ENCODE measurements around the gene MTHFD1L.
"Not testable (repeated sequence)": the region's sequence is repeated elsewhere in the genome, so short reads cannot be mapped to it uniquely, and the experiment has no call there.

The MTHFD1L gene

GRCh38 chr6:151071295-151071694 is 205.8 kb downstream of the MTHFD1L start:
- Mint-ChIP-seq H3K36me3 (peaks cover 22% of the 10 kb centered on the region), H3K4me3 (no peak overlapping the region), H3K9me3 (no peaks in the 10 kb centered on the region), H3K4me1 (no peaks in the 10 kb centered on the region), H3K27ac (no peak overlapping the region)
- no peak for ATAC-seq
- DNase-seq (ENCODE audit: low spot score in 2 of 2): no peak

- ATAC-seq (no peak), DNase-seq (ENCODE audit: low spot score in 2 of 2) (no peak)
- Mint-ChIP-seq H3K9me3 (no peaks in the 10 kb centered on the region), H3K36me3 (peaks cover 22% of the 10 kb centered on the region), H3K4me1 (no peaks in the 10 kb centered on the region), H3K27ac (no peak overlapping the region), H3K4me3 (no peak overlapping the region)
Observed at GRCh38 chr6:151073146-151073545, 207.6 kb downstream of the MTHFD1L start.

- ATAC-seq: no peak
- Mint-ChIP-seq H3K4me1 (no peaks in the 10 kb centered on the region), H3K9me3 (no peaks in the 10 kb centered on the region), H3K27ac (no peak overlapping the region), H3K4me3 (no peak overlapping the region), H3K36me3 (peaks cover 19% of the 10 kb centered on the region)
- DNase-seq (ENCODE audit: low spot score in 2 of 2): no peak
Observed at GRCh38 chr6:151073701-151074100, 208.2 kb downstream of the MTHFD1L start.

- no peaks in the 10 kb centered on the region for H3K4me1 Mint-ChIP-seq
- H3K27ac Mint-ChIP-seq: no peak overlapping the region
- no peak overlapping the region for H3K4me3 Mint-ChIP-seq
- H3K9me3 Mint-ChIP-seq: no peaks in the 10 kb centered on the region
- no peak for ATAC-seq
- DNase-seq (ENCODE audit: low spot score in 2 of 2): no peak
- peaks cover 18% of the 10 kb centered on the region for H3K36me3 Mint-ChIP-seq
Observed at GRCh38 chr6:151075005-151075404, 209.5 kb downstream of the MTHFD1L start.

- peaks cover 18% of the 10 kb centered on the region for H3K36me3 Mint-ChIP-seq
- DNase-seq (ENCODE audit: low spot score in 2 of 2) (no peak), ATAC-seq (no peak)
- H3K4me3 Mint-ChIP-seq: no peak overlapping the region
- no peaks in the 10 kb centered on the region for H3K4me1 Mint-ChIP-seq
- no peak overlapping the region for H3K27ac Mint-ChIP-seq
- H3K9me3 Mint-ChIP-seq: no peaks in the 10 kb centered on the region
Observed at GRCh38 chr6:151075527-151075926, 210.0 kb downstream of the MTHFD1L start.

- H3K4me1 Mint-ChIP-seq: no peaks in the 10 kb centered on the region
- peaks cover 18% of the 10 kb centered on the region for H3K36me3 Mint-ChIP-seq
- no peak overlapping the region for H3K4me3 Mint-ChIP-seq
- no peak overlapping the region for H3K27ac Mint-ChIP-seq
- DNase-seq (ENCODE audit: low spot score in 2 of 2) (no peak), ATAC-seq (no peak)
- no peaks in the 10 kb centered on the region for H3K9me3 Mint-ChIP-seq
Observed at GRCh38 chr6:151075930-151076555, 210.5 kb downstream of the MTHFD1L start.

GRCh38 chr6:151078655-151079054 is 213.2 kb downstream of the MTHFD1L start:
- no peak overlapping the region for H3K27ac Mint-ChIP-seq
- DNase-seq (ENCODE audit: low spot score in 2 of 2) (no peak), ATAC-seq (no peak)
- H3K4me1 Mint-ChIP-seq: no peaks in the 10 kb centered on the region
- no peak overlapping the region for H3K4me3 Mint-ChIP-seq
- peaks cover 9% of the 10 kb centered on the region for H3K36me3 Mint-ChIP-seq
- no peaks in the 10 kb centered on the region for H3K9me3 Mint-ChIP-seq

GRCh38 chr6:151081656-151082055 is 216.2 kb downstream of the MTHFD1L start:
- H3K9me3 Mint-ChIP-seq: no peaks in the 10 kb centered on the region
- no peak overlapping the region for H3K27ac Mint-ChIP-seq
- H3K4me1 Mint-ChIP-seq: no peaks in the 10 kb centered on the region
- ATAC-seq (no peak), DNase-seq (ENCODE audit: low spot score in 2 of 2) (no peak)
- H3K36me3 Mint-ChIP-seq: peaks cover 6% of the 10 kb centered on the region
- no peak overlapping the region for H3K4me3 Mint-ChIP-seq

- ATAC-seq (no peak), DNase-seq (ENCODE audit: low spot score in 2 of 2) (no peak)
- Mint-ChIP-seq H3K36me3 (peaks cover 6% of the 10 kb centered on the region), H3K9me3 (no peaks in the 10 kb centered on the region), H3K4me3 (no peak overlapping the region), H3K27ac (no peak overlapping the region), H3K4me1 (no peaks in the 10 kb centered on the region)
Observed at GRCh38 chr6:151082079-151082478, 216.6 kb downstream of the MTHFD1L start.

- Mint-ChIP-seq H3K36me3 (peaks cover 11% of the 10 kb centered on the region), H3K9me3 (no peaks in the 10 kb centered on the region), H3K4me3 (no peak overlapping the region), H3K27ac (no peak overlapping the region), H3K4me1 (no peaks in the 10 kb centered on the region)
- no peak for DNase-seq (ENCODE audit: low spot score in 2 of 2)
- no peak for ATAC-seq
Observed at GRCh38 chr6:151084275-151084674, 218.8 kb downstream of the MTHFD1L start.

- DNase-seq (ENCODE audit: low spot score in 2 of 2); ATAC-seq; H3K27ac Mint-ChIP-seq; H3K4me3 Mint-ChIP-seq; H3K4me1 Mint-ChIP-seq; H3K9me3 Mint-ChIP-seq: not testable (repeated sequence)
- H3K36me3 Mint-ChIP-seq: peaks cover 23% of the 10 kb centered on the region
Observed at GRCh38 chr6:151087055-151087454, 221.6 kb downstream of the MTHFD1L start.

- Mint-ChIP-seq H3K4me3 (no peak overlapping the region), H3K27ac (no peak overlapping the region), H3K36me3 (peaks cover 33% of the 10 kb centered on the region), H3K9me3 (no peaks in the 10 kb centered on the region), H3K4me1 (no peaks in the 10 kb centered on the region)
- DNase-seq (ENCODE audit: low spot score in 2 of 2) (no peak), ATAC-seq (no peak)
Observed at GRCh38 chr6:151087861-151088598, 222.5 kb downstream of the MTHFD1L start.

GRCh38 chr6:151088599-151088935 is 223.1 kb downstream of the MTHFD1L start:
- H3K4me3 Mint-ChIP-seq: no peak overlapping the region
- no peaks in the 10 kb centered on the region for H3K4me1 Mint-ChIP-seq
- DNase-seq (ENCODE audit: low spot score in 2 of 2): no peak
- no peak for ATAC-seq
- peaks cover 38% of the 10 kb centered on the region for H3K36me3 Mint-ChIP-seq
- no peaks in the 10 kb centered on the region for H3K9me3 Mint-ChIP-seq
- H3K27ac Mint-ChIP-seq: no peak overlapping the region

- DNase-seq (ENCODE audit: low spot score in 2 of 2): no peak
- Mint-ChIP-seq H3K9me3 (no peaks in the 10 kb centered on the region), H3K4me1 (no peaks in the 10 kb centered on the region), H3K36me3 (peaks cover 38% of the 10 kb centered on the region), H3K27ac (no peak overlapping the region), H3K4me3 (no peak overlapping the region)
- ATAC-seq: no peak
Observed at GRCh38 chr6:151088963-151089362, 223.5 kb downstream of the MTHFD1L start.

GRCh38 chr6:151089978-151090377 is 224.5 kb downstream of the MTHFD1L start:
- Mint-ChIP-seq H3K36me3 (peaks cover 42% of the 10 kb centered on the region), H3K27ac (no peak overlapping the region), H3K4me1 (no peaks in the 10 kb centered on the region), H3K9me3 (no peaks in the 10 kb centered on the region), H3K4me3 (no peak overlapping the region)
- ATAC-seq (no peak), DNase-seq (ENCODE audit: low spot score in 2 of 2) (no peak)

GRCh38 chr6:151091571-151091970 is 226.1 kb downstream of the MTHFD1L start:
- ATAC-seq (no peak), DNase-seq (ENCODE audit: low spot score in 2 of 2) (no peak)
- no peaks in the 10 kb centered on the region for H3K4me1 Mint-ChIP-seq
- H3K27ac Mint-ChIP-seq: no peak overlapping the region
- no peak overlapping the region for H3K4me3 Mint-ChIP-seq
- peaks cover 53% of the 10 kb centered on the region for H3K36me3 Mint-ChIP-seq
- H3K9me3 Mint-ChIP-seq: no peaks in the 10 kb centered on the region

Measured in stimulated activated effector memory CD8-positive, alpha-beta T cell treated with anti-CD3 and anti-CD28 coated beads, Interleukin-12 subunit alpha, Interleukin-12 subunit beta, amount 100 ng/mL, for 72 hours (primary cell).